HG03135 (cell line): ENCODE data around the gene SPOCK1.

Experiments
- ATAC-seq: cut with Tn5 transposase; IDR thresholded peaks from one replicate; pipeline ENCODE4 v1.9.1; 2021; ENCODE audit warnings: mild to moderate bottlenecking, moderate library complexity; ENCODE audit not compliant: unreplicated experiment

SPOCK1 gene

DNA sequence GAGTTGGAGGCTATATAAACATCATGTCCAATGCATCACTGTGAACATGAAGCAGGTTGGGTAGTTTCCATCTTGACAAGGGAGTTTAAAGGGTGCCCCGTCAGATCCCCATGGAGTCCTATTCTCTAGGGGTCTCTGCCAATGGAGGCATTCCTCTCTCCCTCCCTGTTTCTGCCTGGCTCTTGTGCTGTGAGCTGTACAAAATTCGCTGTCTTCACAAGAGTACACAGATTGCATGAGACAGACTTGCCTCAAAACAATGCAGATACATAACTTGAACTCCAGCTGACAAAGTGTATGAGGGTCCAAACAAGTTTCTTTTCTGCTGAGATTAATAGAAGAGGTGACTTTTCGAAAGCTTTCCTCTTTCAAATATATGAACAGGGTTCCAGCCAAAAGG, 165.2 kb downstream of the SPOCK1 start:
- no peak for ATAC-seq

DNA sequence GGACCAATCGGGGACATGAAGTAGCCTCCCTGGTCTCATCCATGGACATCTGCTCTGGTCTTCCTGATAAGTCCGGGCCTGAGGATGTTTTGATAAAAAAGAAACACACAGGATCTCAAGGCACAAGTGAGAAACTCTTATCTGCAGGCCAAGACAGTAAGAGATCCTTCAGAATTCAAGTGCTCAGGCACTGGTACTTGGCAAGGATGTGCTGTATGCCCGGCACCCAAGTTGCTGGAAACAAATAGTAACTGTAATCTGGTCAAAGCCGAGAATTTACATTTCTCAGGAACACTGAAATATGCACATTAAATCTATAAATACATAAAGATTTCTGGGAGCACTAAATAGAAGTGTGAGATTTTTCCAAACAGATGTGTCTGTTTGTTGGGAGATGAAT, 165.7 kb downstream of the SPOCK1 start:
- ATAC-seq: no peak

- no peak for ATAC-seq
These were observed 166.8 kb downstream of the SPOCK1 start for GRCh38 chr5:137332296-137332695.

GRCh38 chr5:137329586-137330296, 169.4 kb downstream of the SPOCK1 start:
- ATAC-seq: no peak

DNA sequence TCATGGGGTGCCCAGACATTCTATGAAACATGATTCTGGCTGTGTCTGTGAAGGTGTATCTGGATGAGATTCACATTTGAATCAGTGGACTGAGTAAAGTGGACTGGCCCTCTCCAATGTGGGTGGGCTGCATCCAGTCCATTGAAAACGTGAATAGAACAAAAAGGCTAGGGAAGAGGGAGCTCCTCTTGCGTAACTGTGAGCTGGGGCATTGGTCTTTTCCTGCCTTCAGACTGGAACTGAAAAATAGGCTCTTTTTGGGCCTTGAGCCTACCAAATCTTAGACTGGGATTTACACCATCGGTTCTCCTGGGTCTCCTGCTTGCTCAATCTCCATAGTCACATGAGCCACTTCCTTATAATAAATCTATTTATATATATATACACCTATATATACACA, 170.1 kb downstream of the SPOCK1 start:
- ATAC-seq: no peak

- no peak for ATAC-seq
These were observed 170.7 kb downstream of the SPOCK1 start for GRCh38 chr5:137328463-137328862.

- no peak for ATAC-seq
These were observed 173.4 kb downstream of the SPOCK1 start for GRCh38 chr5:137325721-137326120.

GRCh38 chr5:137320056-137321045, 178.8 kb downstream of the SPOCK1 start:
- no peak for ATAC-seq

DNA sequence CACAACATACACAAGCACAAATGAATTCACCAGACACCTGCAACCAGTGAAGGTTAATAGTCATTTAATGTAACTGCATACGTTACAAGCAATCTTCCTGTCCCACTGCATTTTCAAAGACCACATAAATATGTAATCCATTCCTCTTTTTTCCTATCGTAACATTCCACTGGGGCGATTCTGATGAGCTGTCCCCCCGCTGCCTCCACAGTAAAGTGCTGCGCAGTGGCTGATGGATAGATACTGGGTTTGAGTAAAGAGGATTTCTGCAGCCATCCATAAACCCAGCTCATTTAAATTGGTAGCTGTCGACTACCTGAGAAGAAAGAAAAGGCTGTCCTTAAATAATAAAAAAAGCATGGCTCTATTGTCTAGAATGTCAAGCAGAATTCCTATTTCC, 181.1 kb downstream of the SPOCK1 start:
- ATAC-seq: no peak

GRCh38 chr5:137316346-137316736, 182.8 kb downstream of the SPOCK1 start:
- no peak for ATAC-seq

- ATAC-seq: no peak
These were observed 183.4 kb downstream of the SPOCK1 start for GRCh38 chr5:137315534-137316345.

DNA sequence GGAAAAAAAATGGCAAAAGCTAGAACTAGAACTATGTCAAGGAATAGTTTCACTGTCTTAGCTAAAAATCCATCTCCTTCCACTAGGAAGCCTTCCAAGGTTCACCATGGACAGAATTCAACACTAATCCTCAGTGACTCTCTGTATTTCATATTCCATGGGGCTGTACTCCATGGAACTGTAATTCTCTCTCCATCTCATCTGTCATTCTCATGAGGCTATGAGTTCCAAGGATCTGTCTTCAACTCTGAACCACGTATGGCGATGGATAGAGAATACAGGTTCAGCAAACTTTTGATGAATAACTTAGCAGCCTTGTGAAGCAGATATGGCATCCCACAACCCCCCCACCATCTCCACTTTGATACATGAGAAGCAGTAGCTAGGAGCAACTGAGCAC, 184.0 kb downstream of the SPOCK1 start:
- ATAC-seq: no peak

DNA sequence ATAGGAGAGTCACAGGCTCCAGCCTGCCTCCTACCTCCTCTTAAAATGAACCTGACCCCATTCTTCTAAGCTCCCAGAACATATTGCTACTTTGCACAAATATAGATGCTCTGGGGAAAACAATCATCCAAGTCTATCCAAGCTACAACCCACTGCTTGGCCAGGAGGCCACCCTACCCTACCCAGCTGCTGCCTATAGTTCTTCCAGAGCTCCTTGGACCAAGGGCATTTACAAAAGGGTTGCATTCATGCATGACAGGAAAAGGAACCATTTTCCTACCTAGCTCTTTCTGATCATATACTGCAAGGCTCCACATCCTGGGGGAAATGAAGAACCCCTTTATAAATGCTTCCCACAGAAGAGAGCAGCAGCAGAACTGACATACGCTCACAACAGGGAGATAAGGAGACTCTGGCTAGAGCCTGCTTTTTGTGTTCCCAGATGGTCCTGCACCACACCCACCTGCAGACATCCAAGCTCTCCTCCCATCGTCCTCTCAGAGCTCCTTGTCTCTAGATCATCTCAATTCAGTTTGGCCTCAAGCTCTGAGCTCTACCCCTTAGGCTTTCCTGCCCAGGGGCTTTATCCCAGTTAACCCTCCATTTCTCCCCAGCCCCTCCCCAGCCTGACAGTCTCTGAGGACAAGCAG, 185.5 kb downstream of the SPOCK1 start:
- no peak for ATAC-seq

DNA sequence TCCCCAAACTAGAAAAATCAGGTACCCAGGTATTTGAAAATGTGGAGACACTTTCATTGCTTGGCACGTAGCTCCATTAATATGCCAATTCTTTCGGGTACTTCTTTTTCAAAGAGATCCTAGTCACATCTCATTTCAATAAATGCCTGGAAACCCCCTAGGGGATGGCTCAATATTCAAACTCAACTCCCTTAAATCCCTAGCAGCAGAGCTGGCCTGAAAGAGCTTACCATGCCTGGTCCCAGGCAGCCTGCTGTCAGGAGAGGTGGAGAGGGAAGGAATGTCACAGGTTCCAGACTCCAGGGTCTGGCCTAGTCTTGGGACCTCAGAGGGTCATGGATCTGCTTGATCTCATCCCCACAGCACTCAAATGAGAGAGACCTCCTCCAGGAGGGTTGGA, 187.1 kb downstream of the SPOCK1 start:
- ATAC-seq: no peak

GRCh38 chr5:137310051-137310730, 188.9 kb downstream of the SPOCK1 start:
- no peak for ATAC-seq

- no peak for ATAC-seq
These were observed 189.8 kb downstream of the SPOCK1 start for GRCh38 chr5:137309290-137309689.

GRCh38 chr5:137308311-137308710, 190.8 kb downstream of the SPOCK1 start:
- no peak for ATAC-seq

DNA sequence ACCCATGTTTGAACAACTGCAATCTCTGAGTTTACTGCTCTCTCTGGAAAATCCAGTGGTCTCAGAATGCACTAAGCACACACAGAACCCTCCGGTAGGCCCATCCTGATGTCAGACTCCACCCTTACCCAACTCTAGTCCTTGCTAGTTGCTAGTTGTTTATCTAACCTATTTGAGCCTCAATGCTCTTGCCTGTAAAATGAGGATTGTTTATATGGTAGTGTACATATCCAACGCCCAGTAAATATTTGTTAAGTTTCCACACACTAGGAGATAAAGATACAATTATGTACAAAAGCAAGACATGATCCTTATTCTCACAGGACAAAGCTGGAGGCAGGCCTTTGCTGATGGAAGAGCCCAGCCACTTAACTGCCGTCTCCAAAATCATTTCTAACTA, 192.2 kb downstream of the SPOCK1 start:
- ATAC-seq: no peak

DNA sequence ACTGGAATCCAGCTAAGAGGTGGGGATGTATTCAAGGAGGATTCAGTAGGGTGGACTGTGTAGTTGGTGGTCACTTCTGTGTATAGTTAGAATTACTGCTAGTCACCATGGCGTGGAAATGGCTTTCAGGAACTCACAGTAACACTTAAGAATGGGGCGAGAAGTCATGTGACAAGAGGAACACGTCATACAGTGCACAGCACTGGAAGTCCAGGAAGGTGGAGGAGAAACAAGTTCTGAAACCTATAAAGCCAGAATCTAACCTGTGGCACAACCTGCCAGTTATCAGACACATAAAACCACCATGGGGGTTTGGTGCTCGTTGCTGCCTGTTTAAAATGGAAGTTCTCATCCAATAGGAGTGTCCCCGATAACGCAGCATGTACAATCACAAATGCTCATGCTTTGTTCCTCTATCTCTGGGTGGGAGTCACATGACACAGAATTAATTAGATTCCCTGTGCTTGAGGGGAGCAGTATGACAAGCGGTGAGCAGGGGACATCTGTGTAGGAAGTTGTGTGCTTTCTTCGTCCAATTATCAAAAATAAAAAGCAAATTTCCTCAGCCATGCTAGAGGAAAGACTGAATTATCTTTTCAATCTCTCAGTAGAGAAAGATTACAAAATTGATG, 193.0 kb downstream of the SPOCK1 start:
- no peak for ATAC-seq
